Measurements from ENCODE around the gene MINDY4B.

DNA sequence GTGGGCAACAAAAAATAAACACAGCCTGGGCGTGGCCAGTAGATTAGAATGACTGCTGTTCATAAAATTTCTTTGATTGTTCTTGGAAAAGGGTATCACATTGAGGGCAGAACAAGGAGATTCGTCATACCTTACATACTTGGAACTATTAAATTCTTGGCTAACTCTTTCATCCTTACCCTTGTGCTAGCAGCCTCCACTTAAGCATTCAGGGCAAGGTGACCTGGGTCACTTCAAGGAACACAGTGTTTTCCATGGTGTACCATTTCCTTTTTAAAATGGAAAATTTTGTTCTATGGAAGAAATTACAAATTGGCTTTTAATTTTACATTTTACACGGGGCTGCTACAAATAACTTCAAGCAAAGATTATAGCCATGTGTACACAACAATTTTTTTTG lies 60.8 kb downstream of the MINDY4B start:
- TF ChIP-seq, protein P1, sequence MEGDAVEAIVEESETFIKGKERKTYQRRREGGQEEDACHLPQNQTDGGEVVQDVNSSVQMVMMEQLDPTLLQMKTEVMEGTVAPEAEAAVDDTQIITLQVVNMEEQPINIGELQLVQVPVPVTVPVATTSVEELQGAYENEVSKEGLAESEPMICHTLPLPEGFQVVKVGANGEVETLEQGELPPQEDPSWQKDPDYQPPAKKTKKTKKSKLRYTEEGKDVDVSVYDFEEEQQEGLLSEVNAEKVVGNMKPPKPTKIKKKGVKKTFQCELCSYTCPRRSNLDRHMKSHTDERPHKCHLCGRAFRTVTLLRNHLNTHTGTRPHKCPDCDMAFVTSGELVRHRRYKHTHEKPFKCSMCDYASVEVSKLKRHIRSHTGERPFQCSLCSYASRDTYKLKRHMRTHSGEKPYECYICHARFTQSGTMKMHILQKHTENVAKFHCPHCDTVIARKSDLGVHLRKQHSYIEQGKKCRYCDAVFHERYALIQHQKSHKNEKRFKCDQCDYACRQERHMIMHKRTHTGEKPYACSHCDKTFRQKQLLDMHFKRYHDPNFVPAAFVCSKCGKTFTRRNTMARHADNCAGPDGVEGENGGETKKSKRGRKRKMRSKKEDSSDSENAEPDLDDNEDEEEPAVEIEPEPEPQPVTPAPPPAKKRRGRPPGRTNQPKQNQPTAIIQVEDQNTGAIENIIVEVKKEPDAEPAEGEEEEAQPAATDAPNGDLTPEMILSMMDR (conservative IDR thresholded peaks at IDR 0.05; ENCODE audit: low read depth, low read length), result no peak
- TF ChIP-seq RAD21 (IDR thresholded peaks at IDR 0.05; ENCODE audit: low read length), result no peak
- no peak for TF ChIP-seq POLR2A (IDR thresholded peaks at IDR 0.05; ENCODE audit: low read depth, low read length)
- TF ChIP-seq RFX5 (IDR thresholded peaks at IDR 0.05; ENCODE audit: low read depth, low read length), result no peak
